Measurements from ENCODE around the gene TRIML1. TPM values are rescaled to one million over a fixed set of nuclear protein-coding genes. Genes with fewer than 3 reads are reported as not detected.

Gene TRIML1
- total and polyA plus RNA-seq, 4 donors, result not detected

Small RNA genes lying within 50 kb of the gene (small RNA-seq; reads per million reads assigned to genes)
- not detected for gene RNU6-173P (ENCODE audit: low replicate concordance)

Other genes with a start within 250 kb of the TRIML1 start
- gene ZFP42, start 143.7 kb upstream of the TRIML1 start, total RNA-seq, result under 1 TPM; 0.50 to 0.55 TPM
- under 1 TPM; 0.22 to 0.42 TPM for gene ZFP42, start 143.7 kb upstream of the TRIML1 start, polyA plus RNA-seq (ENCODE audit: insufficient read length in 2 of 2)
- not detected for gene TRIML2, start 29.8 kb upstream of the TRIML1 start, total RNA-seq
- not detected for gene TRIML2, start 29.8 kb upstream of the TRIML1 start, polyA plus RNA-seq (ENCODE audit: insufficient read length in 2 of 2)